ENCODE measurements around the gene AQP5.

GRCh38 chr12:50006280-50006679, 44.6 kb downstream of the AQP5 start:
- TF ChIP-seq POLR2A (IDR thresholded peaks at IDR 0.05) = no peak
- TF ChIP-seq CTCF (IDR thresholded peaks at IDR 0.05) = no peak
- no peak for TF ChIP-seq EP300 (IDR thresholded peaks at IDR 0.05)
